KBM-7 (cell line): ENCODE results near the gene ZNRF1.

Source experiments
- DNase-seq: peaks from one replicate; pipeline ENCODE4 v3.0.0-alpha.2; 2015
- in situ Hi-C: fragments of 300-500 bp; cut with MboI; formaldehyde crosslinking; loops from 2 replicates; pipeline ENCODE4 v1.14.3; 2020; ENCODE audit warnings: low sequenced_read_pairs, low pct_unique_long_range_greater_than_20kb, mixed read lengths

The ZNRF1 gene

GRCh38 chr16:75152635-75153034 is 153.8 kb downstream of the ZNRF1 start:
- in situ Hi-C loops, result no loop called here
- DNase-seq, result no peak

- DNase-seq, result no peak
These were observed 161.6 kb downstream of the ZNRF1 start for GRCh38 chr16:75160386-75160785.

More at GRCh38 chr16:75160386-75160785, 161.6 kb downstream of the ZNRF1 start:
- in situ Hi-C loops, result no loop called here
